Fibroblast of the aortic adventitia (primary cell): ENCODE data around the gene RTCA. TPM values are rescaled to one million over a fixed set of nuclear protein-coding genes. Genes with fewer than 3 reads are reported as not detected.

Experiments
- DNase-seq: peaks from one replicate; pipeline ENCODE4 v3.0.0-alpha.2; 2010; ENCODE audit warnings: low read depth
- H3K4me3 ChIP-seq: 2 replicates; pipeline ENCODE4 v1.5.1; 2011; ENCODE audit warnings: low read depth, mild to moderate bottlenecking, control low read depth, low read length, moderate library complexity
- total RNA-seq: library from RNA; depleted of rRNA; stranded (reverse); fragments of >200 nt; gene quantifications from 2 replicates; pipeline ENCODE4 v1.2.3, GENCODE V29; 2012; ENCODE audit warnings: low replicate concordance
- TF ChIP-seq, protein P1 (sequence below): IDR thresholded peaks from 2 replicates; pipeline ENCODE4 v1.5.1; 2011; ENCODE audit warnings: mild to moderate bottlenecking, low read length, control low read depth, inconsistent platforms; ENCODE audit not compliant: insufficient read depth

The RTCA gene
- total RNA-seq, 1 donor: 43.2 TPM

DNA sequence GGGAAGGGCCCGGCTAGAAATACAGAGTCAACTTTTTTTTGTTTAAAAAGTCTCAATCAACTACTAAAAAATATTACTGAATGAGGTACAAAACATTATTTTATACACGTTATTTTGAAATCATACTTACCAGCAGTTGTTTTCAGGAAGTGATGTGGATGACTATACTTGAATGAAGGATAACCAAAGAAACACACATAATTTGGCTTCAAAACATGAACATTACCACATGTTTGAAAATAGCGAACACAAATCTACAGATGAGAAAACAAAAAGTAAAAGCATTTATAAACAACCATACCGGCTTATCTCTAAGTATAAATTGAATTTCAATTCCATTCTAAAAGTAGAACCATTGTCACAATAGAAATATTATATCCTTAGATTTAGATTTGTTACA lies 25.4 kb upstream of the RTCA start:
- TF ChIP-seq, protein P1, sequence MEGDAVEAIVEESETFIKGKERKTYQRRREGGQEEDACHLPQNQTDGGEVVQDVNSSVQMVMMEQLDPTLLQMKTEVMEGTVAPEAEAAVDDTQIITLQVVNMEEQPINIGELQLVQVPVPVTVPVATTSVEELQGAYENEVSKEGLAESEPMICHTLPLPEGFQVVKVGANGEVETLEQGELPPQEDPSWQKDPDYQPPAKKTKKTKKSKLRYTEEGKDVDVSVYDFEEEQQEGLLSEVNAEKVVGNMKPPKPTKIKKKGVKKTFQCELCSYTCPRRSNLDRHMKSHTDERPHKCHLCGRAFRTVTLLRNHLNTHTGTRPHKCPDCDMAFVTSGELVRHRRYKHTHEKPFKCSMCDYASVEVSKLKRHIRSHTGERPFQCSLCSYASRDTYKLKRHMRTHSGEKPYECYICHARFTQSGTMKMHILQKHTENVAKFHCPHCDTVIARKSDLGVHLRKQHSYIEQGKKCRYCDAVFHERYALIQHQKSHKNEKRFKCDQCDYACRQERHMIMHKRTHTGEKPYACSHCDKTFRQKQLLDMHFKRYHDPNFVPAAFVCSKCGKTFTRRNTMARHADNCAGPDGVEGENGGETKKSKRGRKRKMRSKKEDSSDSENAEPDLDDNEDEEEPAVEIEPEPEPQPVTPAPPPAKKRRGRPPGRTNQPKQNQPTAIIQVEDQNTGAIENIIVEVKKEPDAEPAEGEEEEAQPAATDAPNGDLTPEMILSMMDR: no peak
- DNase-seq: no peak
- no peak overlapping the region for H3K4me3 ChIP-seq

DNA sequence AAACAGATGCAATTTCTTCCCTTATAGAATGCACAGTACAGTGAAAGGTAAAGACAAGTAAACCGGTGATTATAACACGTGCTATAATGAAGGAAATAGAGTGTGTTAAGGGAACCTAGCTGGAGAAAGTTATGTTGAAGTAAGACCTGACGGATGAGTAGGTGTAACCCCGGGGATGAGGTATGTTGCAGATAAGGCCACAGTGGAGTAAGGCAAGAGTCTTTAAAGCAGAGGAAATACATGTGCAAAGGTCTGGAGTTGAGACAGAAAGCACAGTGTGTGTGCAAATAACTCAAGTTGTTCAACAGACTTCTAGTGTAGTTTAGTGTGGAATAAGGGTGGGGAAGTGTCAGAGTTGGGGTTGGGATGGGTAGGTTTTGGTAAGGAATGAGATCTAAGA lies 19.3 kb upstream of the RTCA start:
- H3K4me3 ChIP-seq: no peak overlapping the region
- TF ChIP-seq, protein P1: no peak
- no peak for DNase-seq

DNA sequence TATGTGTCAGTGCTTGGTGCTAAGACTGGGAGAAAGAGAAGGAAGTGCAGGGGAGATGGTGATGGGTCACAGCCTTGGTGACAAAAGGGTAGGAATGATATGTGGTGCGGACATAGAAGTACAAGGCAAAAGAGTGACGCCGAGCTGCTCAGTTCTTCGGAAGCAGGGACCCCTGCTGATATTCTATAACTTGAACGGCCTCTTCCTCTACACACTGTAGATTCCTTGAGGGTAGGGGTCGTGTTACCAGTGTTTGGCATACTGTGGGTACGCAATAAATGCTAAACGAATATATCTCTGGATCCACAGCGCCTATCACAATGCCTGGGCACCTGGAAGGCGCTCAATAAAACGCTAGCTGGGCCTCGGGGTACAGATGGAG lies 16.9 kb upstream of the RTCA start:
- TF ChIP-seq, protein P1: no peak
- DNase-seq: peak; percentile 5
- peak overlapping the region; percentile 99 for H3K4me3 ChIP-seq

DNA sequence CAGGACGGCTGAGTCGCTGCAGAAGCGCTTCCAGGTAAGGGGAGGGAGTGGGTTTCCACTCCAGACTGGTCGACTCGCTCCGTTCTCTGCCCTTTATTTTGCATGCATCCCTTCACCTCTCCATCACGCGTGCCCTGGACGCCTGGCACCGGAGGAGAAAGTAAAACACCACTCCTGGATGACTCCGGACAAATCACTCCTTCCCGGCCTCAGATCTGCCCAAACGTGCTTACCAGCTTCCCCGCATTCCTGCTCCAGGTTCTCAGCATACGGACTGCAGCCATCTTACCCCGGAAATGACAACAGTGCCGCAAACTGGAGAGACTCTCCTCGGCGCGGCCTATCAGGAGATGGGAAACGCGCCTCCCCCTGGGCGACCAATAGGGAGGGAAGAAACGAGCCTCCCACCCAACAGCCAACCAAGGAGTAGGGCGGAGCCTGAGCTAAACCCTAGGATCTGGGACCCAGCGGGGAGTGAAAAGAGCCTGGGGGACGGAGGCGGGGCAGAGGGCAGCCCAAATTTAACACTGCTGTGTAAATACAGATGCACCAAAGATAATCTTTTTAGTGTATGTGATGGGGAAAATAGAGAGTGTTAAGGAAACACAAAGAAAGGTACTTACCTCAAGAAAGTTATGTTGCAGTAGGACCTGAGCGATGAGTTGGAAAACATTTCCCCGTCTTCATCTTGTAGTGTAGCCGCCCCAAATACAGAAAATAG lies 16.3 kb upstream of the RTCA start, which contains the start of gene DBT:
TSS of gene DBT (minus strand) at position 298 of the 721 bp plus-strand sequence. CDS start at position 284, 14 bp downstream.
- TF ChIP-seq, protein P1: no peak
- DNase-seq: peak; percentile 92
- peak within 1 kb of the TSS; percentile 99 for H3K4me3 ChIP-seq

DNA sequence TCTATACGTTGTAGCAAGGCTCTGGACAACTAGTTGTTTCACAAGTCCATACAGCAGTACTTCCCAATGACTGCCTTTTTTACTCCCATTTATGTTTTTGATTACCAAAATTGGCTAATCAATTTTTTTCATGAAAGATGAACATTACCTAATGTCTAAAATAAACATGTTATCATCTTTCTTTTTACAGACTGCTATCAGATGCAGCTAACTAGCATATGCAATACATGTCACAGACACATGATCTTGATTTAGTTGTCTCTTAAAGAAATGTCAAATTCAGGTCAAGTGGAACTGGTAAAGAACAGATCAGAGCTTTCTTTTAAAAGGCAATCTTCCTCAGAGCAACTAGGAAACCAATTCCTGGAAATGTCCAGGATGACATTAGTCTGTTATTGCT lies 15.8 kb upstream of the RTCA start:
- no peak for DNase-seq
- H3K4me3 ChIP-seq: peak overlapping the region; percentile 99
- TF ChIP-seq, protein P1: no peak

DNA sequence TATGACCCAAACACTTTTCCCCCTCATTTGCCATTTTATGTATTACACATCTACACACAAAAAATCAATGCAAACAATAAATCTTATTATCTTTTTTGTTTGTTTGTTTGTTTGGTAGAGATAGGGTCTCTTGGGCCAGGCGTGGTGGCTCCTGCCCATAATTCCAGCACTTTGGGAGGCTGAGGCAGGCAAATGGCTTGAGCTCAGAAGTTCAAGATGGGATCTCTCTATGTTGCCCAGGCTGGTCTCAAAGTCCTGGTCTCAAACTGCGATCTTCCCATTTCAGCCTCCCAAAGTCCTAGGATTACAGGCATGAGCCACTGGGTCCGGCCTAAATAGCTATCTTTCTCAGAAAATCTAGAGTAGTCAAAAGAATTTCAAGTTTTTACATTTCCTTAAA lies 15.2 kb upstream of the RTCA start:
- TF ChIP-seq, protein P1: no peak
- H3K4me3 ChIP-seq: no peak overlapping the region
- no peak for DNase-seq

DNA sequence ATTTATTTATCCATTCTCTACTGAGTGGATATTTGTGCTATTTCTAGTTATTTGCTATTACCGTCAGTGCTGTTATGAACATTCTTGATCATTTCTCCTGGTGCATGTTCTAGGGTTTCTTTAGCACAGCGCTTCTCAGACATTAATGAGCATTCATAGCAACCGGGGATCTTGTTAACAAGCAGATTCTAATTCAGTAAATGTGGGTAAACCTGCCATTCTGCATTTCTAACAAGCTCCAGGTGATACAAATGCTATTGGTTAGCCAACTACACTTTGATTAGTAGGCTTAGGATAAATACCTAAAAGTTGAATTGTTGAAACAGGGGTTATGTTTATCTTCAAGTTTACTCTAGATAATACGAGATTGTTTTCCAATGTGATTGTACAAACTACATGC lies 13.1 kb upstream of the RTCA start:
- H3K4me3 ChIP-seq: no peak overlapping the region
- TF ChIP-seq, protein P1: no peak
- DNase-seq: no peak
